GM19452 (cell line): ENCODE data around the gene ZNF594.
"Not testable (repeated sequence)": the region's sequence is repeated elsewhere in the genome, so short reads cannot be mapped to it uniquely, and the experiment has no call there.

Source experiments
- ATAC-seq: cut with Tn5 transposase; IDR thresholded peaks from one replicate; pipeline ENCODE4 v1.9.1; 2021; ENCODE audit not compliant: unreplicated experiment

ZNF594 gene

DNA sequence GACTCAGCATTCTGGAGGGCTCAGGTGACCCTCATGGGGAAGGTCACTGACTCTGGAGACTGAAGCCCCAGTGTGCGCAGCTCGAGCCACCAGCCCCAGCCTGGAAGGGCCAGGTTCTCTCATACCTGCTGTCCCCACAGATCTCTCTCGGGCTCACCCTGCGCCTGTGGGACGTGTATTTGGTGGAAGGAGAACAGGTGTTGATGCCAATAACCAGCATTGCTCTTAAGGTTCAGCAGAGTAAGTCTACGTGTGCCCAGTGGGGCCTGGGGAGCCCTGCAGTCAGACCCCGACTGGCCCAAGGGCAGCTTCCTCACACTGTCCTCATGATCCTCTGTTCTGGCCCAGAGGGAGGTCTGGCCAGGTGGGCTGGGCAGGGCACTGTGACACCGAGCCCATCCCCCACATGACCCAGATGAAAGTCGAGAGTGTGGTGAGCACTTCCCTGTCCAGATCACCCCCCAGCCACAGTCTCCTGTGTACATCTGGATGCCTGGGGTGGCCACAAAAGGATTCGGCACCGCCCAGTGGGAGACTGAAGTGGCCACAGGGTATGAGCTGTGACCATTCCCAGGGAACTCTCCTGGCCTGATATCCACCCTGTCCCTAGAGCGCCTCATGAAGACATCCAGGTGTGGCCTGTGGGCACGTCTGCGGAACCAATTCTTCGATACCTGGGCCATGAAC, 54.0 kb downstream of the ZNF594 start:
- ATAC-seq: not testable (repeated sequence)

DNA sequence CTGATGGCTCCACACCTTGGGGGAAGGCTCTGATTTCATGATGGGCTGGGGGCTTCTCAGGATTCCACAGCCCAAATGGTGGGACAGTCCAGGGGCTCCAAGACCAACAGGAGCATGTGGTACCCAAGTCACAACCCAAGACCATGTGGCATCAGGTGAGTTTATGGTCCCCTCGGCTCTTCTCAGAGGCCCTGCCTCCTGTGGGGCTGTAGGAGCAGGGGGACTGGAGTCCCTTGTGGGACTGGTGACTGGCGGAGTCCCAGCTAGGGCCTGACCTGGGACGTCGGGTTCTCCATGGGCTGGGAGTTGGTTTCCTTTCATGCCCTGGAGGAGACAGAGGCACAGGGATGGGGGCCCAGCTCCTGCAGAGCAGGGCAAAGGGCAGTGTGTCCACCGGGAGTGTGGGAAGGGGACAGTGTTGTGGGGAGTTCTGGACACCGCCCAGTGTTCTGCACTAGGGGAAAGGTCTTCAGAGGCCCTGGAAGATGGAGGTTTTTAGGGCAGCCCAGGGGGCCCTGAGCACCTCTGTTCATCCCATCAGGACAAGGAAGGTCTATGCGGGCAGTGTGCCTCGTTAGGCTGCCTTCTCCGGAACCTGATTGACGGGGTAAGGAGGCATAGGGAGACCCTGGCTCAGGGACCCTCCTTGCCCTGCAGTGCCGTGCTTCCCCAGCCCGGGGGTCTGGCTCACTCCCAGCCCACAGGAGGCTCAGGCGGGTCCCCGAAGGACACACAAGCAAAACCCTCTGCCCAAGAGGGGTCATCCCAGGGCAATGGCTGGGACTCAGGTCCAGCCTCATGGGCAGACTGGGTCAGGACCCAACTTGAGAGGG, 54.9 kb downstream of the ZNF594 start:
- ATAC-seq: not testable (repeated sequence)

GRCh38 chr17:5135726-5136579, 55.7 kb downstream of the ZNF594 start:
- no peak for ATAC-seq

DNA sequence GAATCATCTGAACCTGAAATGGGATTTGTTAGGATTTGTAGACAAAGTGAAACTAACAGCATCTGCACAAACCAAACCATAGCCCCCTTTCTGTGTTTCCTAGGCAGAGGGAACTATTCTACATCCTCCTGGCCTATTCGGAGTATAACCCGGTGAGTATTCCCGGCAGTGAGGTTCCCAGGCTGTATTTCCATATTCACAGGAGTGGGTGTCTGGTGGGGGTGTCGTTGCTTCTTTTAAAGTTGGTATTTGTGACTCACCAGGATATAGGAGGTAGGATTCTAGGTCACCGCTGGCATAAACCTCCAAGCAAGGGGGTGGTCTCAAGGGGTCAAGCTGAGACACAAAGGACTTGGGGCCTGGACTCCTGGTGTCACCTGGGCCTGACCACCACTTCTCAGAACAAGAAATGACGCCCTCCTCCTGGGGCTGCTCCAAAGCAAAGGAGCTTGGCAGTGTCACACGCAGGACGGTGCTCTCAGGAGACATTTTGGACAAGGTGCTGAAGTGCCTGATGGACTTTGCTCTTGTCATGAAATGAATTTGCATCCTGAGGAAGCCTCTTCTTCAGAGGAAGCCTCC, 56.4 kb downstream of the ZNF594 start:
- not testable (repeated sequence) for ATAC-seq

DNA sequence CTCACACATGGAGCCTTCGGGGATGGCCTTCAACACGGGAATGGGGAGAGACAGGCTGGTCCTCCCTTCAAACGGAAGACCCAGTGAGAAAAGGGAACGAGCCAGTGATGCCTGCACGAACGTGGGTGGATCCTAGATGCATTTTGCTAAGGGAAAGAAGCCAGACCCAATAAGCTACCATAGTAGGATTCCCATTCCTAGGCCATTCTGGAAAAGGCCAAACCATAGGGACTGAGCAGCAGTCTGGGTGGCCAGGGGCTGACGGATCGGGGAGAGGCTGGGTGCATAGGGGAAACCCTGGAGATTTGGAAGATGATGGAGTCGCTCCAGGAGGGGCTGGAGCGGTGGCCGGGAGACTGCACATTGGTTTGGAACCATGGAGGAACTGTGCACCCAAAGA, 57.1 kb downstream of the ZNF594 start:
- not testable (repeated sequence) for ATAC-seq

DNA sequence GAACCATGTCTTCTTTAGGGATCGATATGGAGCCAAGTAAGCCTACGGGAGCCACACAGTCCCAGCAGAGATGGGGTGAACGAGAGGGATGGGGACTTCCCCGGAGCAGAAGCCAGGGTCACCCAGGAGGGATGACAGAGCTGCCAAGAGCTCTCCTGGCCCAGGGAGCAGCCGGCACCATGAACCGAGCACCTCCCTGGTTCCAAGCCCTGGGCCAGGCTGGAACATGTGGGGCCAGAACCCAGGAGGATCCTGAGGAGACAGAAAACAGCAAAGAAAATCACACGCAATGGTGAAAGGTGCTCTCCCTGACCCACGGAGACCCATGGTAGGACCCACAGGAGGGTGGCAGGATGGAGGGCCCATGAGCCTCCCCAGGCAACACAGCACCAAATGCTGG, 57.7 kb downstream of the ZNF594 start:
- ATAC-seq: not testable (repeated sequence)

DNA sequence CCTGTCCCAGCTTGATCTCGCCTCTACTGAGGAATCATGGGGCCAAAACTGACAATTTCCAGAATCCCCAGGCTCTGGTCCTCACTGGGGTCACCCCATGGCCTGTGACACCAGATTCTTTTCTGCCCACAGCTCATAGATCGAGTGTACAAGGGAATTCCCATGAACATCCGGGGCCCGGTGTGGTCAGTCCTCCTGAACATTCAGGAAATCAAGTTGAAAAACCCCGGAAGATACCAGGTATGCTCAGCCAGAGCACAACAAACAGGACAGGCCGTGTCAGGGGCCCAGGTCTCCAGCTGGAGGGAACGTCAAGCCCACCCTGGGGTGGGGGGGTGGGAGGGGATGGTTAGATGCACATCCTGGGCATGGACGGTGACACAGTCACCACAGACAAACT, 58.4 kb downstream of the ZNF594 start:
- ATAC-seq: no peak

- not testable (repeated sequence) for ATAC-seq
Measured at GRCh38 chr17:5132503-5133225, 59.0 kb downstream of the ZNF594 start.

GRCh38 chr17:5131799-5132502, 59.7 kb downstream of the ZNF594 start:
- ATAC-seq: not testable (repeated sequence)

DNA sequence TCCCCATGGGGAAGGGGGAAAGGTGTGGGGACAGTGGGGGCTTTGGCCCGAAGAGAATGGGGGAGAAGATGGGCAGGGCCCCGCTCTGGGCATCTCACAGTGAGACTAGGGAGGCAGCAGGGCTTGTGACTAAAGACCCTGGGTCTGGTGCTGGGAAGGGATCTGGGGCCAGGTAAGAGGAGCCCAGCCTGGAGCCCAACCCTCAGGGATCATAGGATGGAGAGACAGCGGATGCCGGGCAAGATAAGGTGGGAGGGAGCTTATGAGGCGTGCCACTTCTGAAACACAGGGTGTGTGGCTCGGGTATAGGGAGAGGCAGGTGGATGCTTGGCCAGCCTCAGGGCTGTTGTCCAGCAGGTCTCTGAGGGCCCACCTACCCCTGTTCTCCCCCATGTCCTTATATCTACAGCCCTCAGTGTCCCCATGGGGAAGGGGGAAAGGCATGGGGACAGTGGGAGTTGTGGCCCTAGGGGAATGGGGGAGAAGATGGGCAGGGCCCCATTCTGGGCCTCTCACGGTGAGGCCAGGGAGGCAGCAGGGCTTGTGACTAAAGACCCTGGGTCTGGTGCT, 60.4 kb downstream of the ZNF594 start:
- no peak for ATAC-seq

DNA sequence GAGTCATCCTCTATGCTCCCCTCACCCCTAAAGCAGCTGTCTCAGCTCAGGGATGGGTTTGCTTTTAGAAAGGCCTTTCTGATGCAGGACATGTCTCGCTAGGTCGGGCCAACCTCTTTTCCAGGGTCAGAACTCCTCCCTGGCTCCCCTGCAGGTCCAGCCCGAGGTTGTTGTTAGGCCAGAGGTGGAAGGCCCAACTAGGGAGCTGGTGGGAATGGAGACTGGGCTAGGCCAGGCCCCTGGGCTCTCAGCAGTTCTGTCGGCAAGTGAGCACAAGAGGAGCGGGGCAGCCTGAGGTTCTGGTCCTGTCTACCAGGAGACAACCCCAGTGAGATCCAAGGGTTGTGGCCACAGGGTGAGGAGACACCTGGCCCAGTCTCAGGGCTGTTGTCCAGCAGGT, 61.0 kb downstream of the ZNF594 start:
- not testable (repeated sequence) for ATAC-seq

DNA sequence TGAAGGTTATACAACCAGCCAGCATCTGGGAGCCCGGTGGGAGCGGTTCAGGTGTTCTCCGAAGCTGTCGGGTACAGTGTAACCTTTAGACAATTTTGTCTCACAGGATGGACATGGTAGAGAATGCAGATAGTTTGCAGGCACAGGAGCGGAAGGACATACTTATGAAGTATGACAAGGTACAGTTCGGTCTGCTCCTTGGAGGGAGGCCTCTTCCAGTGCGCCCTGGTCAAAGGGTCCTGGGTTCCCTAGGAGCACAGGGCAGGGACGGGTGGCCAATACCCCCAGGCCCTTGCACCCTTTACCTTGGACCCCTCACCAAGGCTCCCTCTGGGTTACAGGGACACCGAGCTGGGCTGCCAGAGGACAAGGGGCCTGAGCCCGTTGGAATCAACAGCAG, 61.4 kb downstream of the ZNF594 start:
- not testable (repeated sequence) for ATAC-seq

GRCh38 chr17:5129770-5130169, 61.9 kb downstream of the ZNF594 start:
- ATAC-seq: not testable (repeated sequence)
